NCI-H2029 (cell line): ENCODE data around the gene DLG1.

Experiments
- DNase-seq: peaks from one replicate; lab custom pipeline; 2025; lab: John Stamatoyannopoulos, UW

DLG1 gene

DNA sequence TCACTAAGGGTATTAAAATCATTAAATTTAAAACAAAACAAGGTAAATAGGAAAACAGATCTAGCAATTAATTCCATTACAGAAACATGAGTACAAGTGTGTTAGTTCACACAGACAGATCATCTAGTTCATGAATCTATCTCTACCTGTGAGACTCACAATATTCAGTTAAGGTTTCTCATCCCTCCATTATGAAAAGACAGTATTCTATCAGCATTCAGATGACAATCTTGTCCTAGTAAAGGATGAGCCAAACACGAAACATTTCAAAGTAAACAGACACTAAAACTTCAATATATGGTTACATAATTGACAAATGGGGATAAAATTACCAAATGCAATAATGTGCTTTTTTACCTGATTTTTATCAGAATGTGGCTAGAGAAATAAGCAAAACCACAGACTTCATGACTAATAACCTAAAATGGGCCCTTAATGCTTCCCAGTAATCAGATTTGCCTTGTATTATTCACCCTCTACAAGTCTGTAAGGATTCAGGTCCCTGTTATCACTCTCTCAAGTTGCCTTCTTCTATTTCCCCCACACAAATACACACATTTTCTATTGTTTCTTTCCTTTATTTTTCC, 126.8 kb downstream of the DLG1 start:
- DNase-seq: no peak

DNA sequence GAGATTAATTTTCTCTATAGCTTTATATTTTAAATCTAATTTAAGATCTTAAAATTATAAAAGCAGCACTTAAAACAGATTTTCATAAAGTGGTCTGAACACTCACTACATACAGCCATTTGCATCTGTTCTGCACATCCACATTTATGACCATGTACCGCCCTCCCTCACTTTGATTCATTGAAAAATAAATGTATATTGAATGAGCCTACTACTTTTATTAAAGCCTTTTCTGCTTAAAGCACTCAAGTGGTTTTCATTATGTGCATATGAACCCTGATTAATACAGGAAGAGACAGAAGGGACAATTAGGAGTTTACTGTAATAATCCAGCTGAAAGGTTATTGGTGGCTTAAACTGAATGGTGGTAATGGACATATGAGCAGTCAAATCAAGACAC, 129.4 kb downstream of the DLG1 start:
- no peak for DNase-seq

DNA sequence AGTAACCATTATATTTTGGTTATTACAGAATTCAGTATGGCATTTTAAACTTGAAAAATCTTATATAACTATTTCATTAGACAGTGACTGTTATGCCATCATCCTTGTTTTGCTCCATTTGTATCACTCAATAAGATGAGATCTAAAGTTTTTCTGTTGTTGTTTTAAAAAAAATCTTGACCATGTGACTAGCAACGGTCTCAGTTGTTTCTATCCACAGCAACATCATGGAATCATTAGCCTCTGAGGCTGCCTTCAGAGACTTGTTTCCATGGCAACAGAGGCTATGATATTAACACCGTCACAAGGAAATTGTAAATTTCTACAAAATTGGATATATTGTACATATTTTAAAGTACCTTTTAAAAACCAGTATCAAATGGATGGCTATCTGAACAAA, 129.8 kb downstream of the DLG1 start:
- no peak for DNase-seq

DNA sequence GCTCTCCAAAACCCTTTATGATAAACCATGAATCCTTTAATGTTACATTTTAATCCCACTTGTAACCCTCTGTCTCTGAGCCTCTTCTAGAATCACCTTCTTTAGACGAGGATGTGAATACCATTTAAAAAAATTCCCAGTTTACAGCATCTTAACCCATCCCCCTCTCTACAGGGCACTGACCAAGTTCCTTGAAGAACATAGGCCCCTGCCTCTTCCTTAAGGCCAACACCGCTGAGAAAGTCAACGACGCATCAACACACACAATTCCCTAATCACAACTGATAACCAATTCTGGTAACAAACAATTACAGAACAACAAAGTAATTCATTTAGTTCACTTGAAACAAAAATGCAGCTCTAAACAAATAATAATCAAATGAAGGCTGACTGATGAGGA, 130.3 kb downstream of the DLG1 start:
- DNase-seq: no peak

DNA sequence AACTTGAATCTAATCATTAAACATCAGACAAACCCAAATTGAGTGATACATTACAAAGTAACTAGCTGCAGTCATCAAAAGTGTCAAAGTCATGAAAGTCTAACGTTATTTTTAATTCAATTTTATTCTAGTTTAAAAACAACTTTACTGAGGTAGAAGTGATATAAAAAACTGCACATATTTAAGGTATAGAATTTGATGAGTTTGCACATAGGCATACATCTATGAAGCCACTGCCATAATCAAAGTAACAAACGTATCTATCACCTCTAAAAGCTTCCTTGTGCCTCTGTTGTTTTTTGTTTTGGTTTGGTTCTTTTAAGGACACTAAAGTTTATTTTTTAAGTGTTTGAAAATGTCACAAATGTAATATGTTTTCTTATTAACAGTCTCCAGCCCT, 130.9 kb downstream of the DLG1 start:
- no peak for DNase-seq

DNA sequence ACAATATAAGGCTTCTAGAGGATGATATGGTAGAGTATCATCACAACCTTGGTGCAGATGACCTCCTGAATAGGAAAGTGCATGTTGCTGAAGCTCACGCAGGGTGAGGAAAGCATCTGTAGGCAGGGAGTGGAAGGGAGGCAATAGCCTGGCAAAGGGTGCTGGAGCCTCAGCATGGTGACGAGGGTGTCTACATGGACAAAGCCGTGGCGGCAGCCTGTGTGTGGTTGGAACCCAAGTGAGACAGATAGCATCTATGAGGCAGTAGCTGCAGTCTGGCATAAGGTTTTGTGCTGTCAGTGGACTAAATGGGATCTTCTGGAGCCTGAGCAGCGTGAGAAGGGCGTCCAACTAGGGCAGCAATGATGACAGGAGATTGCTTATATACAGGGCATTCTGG, 132.5 kb downstream of the DLG1 start:
- DNase-seq: no peak

DNA sequence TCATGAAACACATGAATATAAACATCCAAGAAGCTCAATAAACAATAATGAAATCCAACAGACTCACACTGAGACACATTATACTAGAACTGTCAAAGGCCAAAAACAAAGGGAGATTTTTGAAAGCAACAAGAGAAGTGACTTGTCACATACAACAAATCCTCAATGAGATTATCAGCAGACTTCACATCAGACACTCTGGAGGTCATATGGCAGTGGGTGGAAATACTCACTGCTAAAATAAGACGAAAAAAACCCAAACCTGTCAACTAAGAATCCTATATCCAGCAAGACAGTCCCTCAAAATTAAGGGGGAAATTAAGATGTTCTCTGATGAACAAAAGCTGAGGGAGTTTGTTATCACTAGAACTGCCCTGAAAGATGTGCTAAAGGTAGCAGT, 143.4 kb downstream of the DLG1 start:
- DNase-seq: no peak

DNA sequence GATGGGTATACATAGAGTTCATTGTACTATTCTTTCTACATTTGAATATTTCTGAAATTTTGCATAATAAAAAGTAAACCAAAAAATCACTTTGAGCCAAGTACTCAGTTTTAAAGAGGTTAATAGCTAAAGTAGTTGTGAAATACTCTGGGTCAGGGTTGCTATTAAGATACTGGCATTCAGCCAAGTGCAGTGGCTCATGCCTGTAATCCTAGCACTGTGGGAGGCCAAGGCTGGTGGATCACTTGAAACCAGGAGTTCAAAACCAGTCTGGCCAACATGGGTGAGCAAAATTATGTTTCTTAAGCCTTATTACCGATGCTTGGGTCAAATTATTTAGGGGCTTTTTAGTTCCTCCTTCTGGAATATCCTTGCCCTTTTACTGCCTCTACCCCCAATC, 146.8 kb downstream of the DLG1 start:
- no peak for DNase-seq

DNA sequence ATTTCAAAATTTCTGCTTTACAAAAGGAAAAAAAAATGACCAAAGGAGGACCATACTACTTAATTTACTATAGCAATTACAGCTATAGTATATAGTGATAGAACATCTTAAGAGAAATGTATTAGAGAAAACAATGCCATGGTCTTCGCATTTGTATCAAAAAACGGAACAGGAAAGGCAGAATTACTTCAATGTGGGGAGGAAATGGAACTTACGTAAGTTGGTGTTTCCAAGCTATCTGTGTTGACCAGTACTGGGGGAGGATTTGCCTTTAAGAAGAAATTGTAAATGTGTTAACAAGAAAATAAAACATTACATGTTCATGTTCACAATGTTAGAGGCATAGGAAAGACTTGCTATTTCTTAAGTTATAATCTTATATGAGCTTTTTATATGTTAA, 148.9 kb downstream of the DLG1 start:
- no peak for DNase-seq

DNA sequence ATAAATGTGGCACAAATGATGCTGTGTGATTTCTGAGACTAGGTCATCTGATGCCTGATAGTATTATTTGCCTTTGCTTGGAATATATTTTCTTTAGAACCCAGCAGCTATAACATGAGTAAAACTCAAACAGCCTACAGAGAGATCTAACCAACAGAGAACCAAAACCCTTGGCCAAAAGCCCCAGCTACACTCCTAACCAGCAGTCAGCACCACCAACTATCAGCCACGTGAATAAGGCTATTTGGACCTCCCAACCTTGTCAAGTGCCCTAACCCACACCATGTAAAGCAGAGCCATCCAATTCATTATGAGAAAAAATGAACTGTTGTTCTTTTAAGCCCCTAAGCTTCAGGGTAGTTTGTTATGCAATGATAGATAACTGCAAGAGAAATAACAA, 154.2 kb downstream of the DLG1 start:
- no peak for DNase-seq

DNA sequence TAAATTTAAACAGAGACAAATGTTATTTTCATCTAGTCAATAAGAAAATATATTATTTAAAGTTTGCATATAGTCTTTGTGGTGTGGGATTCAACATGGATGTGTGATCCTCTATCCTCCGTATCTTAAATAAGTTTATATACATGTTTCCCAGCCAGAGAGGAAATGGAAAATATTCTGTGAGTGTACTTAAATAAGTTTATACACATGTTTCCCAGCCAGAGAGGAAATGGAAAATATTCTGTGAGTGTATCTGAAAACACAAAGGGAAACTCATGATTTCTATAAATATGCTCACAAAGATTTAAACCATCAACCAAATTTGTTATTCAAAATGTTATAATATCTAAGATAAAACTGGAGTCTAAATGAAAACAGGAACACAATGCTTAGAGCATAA, 158.8 kb downstream of the DLG1 start:
- no peak for DNase-seq

DNA sequence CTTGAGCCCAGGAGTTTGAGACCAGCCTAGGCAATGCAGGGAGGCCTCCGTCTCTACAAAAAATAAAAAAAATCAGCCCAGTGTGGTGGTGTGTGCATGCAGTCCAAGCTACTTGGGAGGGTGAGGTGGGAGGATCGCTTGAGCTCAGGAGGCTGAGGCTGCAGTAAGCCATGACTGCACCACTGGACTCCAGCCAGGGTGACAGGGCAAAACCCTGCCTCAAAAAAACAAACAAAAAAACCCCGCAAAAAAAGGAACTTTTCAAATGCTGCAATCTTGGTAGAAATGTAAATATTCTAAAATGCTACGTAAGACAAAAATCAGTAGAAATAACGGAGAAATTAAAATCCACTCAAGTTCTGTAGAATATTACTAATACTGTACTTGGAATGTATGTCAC, 160.7 kb downstream of the DLG1 start:
- DNase-seq: no peak

DNA sequence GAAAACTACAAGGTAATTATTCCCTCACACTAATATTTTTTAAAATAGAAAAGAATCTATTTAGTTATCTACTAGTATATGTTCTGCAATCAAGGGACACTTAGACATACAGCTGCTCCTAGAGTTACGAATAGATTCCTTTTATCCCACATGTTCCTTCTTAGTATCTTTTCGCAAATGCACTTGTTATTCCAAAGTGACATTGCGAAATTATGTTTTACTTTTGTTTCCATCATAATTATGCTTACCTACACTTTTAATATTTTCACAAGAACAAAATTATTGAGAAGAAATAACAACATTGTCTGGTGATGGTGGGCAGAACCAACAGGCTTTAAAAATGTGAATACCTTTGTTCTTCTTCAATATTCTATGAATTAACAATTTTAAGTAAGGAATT, 161.7 kb downstream of the DLG1 start:
- DNase-seq: no peak

DNA sequence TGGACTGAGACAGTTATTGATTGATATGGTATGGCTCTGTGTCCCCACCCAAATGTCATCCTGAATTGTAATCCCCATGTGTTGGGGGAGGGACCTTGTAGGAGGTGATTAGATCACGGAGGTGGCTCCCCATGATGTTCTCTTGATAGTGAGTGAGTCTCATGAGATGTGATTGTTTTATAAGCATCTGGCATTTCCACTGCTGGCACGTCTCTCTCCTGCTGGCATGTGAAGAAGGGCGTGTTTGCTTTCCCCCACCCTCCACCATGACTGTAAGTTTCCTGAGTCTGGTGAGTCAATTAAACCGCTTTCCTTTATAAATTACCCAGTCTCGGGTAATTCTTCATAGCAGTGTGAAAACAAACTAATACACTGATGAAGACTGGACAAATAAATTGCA, 163.2 kb downstream of the DLG1 start:
- DNase-seq: no peak

DNA sequence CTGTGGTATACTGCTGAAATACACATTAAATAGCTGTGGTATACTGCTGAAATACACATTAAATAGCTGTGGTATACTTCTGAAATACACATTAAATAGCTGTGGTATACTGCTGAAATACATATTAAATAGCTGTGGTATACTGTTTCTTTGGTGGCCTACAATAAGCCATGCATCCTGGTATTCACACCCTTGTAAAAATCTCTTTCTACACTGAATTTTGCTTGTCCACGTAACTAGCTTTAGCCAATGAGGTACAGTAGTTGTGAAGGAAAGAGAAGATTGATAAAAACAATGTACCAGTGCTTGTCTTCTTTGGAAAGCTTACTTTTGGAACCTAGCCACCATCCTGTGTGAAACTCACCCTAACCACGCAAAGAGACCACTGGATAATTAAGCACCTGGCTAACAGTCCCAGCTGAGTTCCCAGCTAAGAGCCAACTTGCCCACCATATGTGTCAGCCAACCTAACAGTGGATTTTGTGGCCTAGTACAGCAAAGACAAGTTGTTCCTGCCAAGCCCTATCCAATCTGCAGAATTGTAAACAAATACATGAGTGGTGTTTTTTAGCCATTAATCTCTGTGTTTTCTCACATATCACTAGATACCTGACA, 165.4 kb downstream of the DLG1 start:
- DNase-seq: no peak

DNA sequence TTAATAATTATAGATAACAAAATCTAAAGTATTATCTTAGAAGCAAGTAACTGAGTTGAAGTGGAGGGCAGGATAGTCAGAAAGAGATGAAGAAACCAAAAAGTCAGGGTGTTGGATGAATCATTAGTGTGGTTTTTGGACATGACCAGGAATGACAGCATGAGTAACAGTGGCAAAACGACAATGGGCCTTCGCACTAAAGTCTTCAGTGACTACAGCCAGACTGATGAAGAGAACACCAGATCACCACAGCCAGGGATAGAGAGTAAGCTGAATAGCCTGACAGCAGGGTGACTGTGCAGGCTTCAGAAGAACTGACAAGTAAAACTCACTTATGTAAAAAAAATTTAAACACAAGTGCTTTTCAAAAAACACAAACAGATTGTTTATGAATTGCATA, 172.8 kb downstream of the DLG1 start:
- no peak for DNase-seq

DNA sequence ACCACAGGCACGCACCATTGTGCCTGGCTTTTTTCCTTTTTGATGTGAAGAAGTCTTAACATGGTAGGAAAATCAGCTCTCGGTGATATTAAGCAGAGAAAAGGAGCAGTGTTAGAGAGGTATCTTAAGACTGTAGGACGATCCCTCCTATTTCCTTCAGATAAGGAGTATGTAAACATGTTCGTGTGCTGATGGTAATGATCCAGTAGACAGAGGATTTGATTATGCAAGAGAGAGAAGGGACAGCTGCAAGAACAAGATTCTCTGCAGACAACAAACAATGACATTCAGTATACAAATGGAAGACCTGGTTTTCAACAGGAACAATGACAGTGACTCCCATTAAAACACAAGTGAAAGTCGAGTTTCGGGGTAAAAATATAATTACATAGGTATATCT, 173.7 kb downstream of the DLG1 start:
- DNase-seq: no peak

DNA sequence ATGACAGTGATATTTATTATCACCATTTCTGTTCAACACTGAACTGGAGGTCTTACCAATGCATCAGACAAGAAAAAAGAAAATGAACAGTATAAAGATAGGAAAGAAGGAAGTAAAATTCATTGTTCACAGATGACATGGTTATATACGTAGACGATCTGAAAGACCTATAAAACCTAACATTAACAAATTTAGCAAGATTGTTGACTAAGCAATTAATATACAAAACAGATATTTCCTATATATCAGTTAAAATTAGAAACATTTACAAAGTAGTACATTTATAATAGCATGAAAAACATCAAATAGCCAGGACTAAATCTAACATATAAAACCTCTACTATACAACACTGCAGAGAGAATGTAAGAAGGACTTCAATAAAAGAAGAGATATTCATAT, 176.0 kb downstream of the DLG1 start:
- no peak for DNase-seq

DNA sequence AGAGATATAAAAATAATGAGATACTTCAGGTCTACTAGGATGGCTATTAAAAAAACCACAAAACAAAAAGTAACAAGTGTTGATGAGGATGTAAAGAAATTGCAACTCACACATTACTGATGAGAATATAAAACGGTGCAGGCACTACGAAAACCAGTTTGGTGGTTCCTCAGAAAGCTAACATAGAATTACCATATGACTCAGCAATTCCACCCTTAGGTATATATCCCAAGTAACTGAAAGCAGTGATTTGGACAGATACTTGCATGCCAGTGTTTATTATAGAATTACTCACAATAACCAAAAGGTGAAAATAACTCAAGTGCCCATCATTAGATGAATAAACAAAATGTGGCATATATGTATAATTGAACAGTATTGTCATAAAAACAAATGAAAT, 181.3 kb downstream of the DLG1 start:
- DNase-seq: no peak

DNA sequence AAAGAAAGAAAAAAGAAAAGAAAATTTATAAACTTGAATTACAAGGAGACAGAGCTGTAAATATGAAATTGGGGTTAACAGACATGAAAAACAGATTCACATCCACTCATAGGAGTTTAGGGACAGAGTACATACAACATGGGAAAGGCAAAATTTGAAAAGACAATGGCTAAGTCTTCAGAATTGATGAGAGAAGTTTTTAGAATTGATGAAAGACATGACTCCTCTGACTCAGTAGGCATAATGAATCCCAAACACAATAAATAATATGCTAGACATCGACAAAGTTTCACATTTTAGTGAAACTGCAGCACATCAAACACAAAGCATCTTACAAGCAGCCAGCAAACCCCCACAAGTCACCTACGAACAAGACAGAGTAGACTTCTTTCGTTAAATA, 184.4 kb downstream of the DLG1 start:
- DNase-seq: no peak

DNA sequence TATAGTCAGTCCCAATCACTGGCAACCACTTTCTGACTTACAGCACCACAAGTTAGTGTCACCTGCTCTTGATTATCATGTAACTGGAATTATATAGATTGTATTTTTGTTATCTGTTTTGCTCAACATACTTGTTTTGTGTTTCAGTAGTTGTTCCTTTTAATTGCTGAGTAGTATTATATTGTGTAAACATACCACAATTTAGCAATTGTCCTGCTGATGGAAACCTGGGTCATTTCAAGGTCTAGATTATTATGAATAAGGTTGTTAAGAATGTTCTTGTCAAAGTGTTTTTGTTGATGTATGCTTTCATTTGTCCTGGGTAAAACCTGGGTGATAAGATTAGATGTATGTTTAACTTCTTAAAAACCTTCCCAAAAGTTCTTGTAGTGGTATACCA, 186.7 kb downstream of the DLG1 start:
- DNase-seq: no peak

DNA sequence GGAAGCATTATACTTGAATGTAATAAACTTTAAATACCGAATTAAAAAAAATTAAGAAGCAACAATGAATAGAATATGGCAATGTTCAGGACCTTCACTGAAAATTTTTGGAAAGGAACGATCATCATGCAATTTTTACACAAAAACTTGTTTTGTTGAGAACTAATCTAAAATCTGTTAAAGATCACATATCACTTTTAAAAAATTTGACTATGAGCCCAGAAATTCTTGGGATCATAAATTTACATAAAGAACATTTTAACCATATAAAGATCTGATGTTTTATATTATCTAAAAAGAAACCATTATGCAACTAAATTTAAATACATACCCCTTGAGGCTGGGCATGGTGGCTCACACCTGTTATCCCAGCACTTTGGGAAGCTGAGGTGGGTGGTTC, 192.6 kb downstream of the DLG1 start:
- DNase-seq: no peak

DNA sequence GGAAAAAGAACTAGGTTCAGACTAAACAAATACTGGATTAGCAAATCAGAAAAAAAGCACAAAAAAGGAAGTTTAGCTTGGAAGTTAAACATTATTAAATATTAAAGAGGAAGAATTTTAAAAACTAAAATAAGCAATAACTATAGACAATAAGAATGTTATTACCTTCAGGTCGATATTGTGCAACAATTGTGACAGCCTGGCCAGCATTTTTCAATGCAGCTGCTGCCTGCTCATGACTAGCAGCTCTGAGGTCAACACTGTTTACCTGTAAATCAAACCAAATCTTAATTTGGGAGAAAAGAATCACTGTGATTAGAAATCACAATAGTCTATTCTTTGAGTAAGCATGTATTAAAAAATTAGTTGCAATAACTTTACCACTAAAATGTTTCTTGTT, 193.7 kb downstream of the DLG1 start:
- no peak for DNase-seq

DNA sequence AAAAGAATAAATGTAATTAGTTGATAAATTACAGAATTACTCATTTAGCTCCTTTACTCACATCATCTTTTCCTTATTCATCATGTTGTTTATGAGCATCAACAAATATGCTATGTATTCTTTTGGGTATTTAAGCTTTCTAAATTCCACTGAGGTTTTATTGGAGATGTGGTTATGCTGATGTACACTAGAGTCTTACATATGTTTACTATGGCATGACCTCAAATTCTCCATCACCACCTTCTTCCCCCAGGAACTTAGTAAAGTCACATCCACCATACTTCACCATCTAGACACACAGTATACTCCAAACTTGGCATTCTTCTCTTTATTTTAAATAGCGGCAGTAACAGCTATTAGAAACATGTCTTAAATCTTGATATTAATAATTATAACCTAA, 194.6 kb downstream of the DLG1 start:
- DNase-seq: no peak

DNA sequence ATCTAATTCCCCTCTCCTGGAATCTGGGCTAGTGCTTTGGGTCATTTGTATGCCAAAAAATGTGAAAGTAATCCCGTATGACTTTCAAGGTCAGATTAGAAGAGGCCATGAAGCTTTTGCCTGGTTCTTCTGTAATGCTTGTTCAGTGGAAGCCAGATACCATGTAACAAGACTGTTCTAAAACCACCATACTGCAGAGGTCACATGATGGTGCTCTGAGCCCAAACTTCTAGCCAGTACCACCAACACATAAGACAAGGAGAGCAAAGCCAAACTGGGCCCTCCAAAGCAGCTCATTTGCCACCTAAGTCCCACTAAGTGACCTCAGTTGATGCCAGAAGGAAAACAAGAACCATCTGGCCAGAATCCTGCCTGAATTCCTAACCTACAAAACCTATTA, 204.5 kb downstream of the DLG1 start:
- DNase-seq: no peak
